Colonic mucosa (tissue), 4 donors: ENCODE results near the gene KCTD17. TPM values are rescaled to one million over a fixed set of nuclear protein-coding genes. Genes with fewer than 3 reads are reported as not detected.
"Not testable (repeated sequence)": the region's sequence is repeated elsewhere in the genome, so short reads cannot be mapped to it uniquely, and the experiment has no call there.

Experiments used
- DNase-seq: peaks from one replicate; pipeline ENCODE4 v3.0.0-alpha.2; 2020
- H3K27ac ChIP-seq: fragments of 200-600 bp; one replicate; pipeline ENCODE4 v1.8.0; 2021
- H3K27me3 ChIP-seq: fragments of 200-600 bp; one replicate; pipeline ENCODE4 v1.8.0; 2021
- H3K36me3 ChIP-seq: fragments of 200-600 bp; one replicate; pipeline ENCODE4 v1.8.0; 2021
- H3K4me1 ChIP-seq: fragments of 200-600 bp; one replicate; pipeline ENCODE4 v1.8.0; 2021; ENCODE audit warnings: mild to moderate bottlenecking
- H3K4me3 ChIP-seq: fragments of 200-600 bp; one replicate; pipeline ENCODE4 v1.8.0; 2021
- H3K9ac ChIP-seq, 2 donors: one replicate each; pipeline ENCODE4 v1.7.0; 2013; ENCODE audit warnings: control low read depth in 2 of 2, low read depth in 2 of 2, low read length in 2 of 2
- H3K9me3 ChIP-seq: fragments of 200-600 bp; one replicate; pipeline ENCODE4 v1.8.0; 2021
- CTCF ChIP-seq: fragments of 200-600 bp; IDR thresholded peaks from one replicate; pipeline ENCODE4 v1.8.0; 2022; ENCODE audit warnings: antibody characterized with exemption, mild to moderate bottlenecking
- intact Hi-C: fragments of 100-400 bp; cut with DNase I; formaldehyde crosslinking; loops from one replicate; pipeline ENCODE4 v1.14.1; 2022
- total RNA-seq, 2 donors: library from RNA; stranded (reverse); fragmentation: NEBNext Ultra II Directional in 1 of 2; extraction: Animal tissue kit (Norgen Biotek cat#: 25700) in 1 of 2; gene quantifications; one replicate each; pipeline ENCODE4 v1.2.1, GENCODE V29; 2021
- donor health status: healthy.
- donor health status: DM: no; HTN: no; CAD: no.
- donor health status: DM: no; HTN: no; CAD: no.

KCTD17 gene
- total RNA-seq, 2 donors from 2014 or later = 25.4 to 39.9 TPM

GRCh38 chr22:37070334-37070733, 18.8 kb downstream of the KCTD17 start:
- intact Hi-C loops = no loop called here
- Histone ChIP-seq H3K27me3 (peaks cover 10% of the 10 kb centered on the region), H3K36me3 (no peaks in the 10 kb centered on the region)

GRCh38 chr22:37070744-37071143, 19.2 kb downstream of the KCTD17 start:
- no peak for TF ChIP-seq CTCF
- no peaks in the 10 kb centered on the region for H3K9me3 ChIP-seq
- H3K4me1 ChIP-seq = no peaks in the 10 kb centered on the region
- H3K27me3 ChIP-seq = peaks cover 10% of the 10 kb centered on the region
- H3K9ac ChIP-seq = no peak overlapping the region
- H3K4me3 ChIP-seq = no peak overlapping the region
- DNase-seq = no peak
- no peaks in the 10 kb centered on the region for H3K36me3 ChIP-seq
- H3K27ac ChIP-seq = no peak overlapping the region
- intact Hi-C loops = no loop called here

More at GRCh38 chr22:37070334-37070733, 18.8 kb downstream of the KCTD17 start:
- no peak for TF ChIP-seq CTCF
- DNase-seq = no peak
- no peaks in the 10 kb centered on the region for H3K9me3 ChIP-seq
- H3K27ac ChIP-seq = no peak overlapping the region
- no peak overlapping the region for H3K9ac ChIP-seq
- no peak overlapping the region for H3K4me3 ChIP-seq
- H3K4me1 ChIP-seq = no peaks in the 10 kb centered on the region

- DNase-seq, H3K4me3 ChIP-seq, H3K36me3 ChIP-seq, H3K9ac ChIP-seq, H3K4me1 ChIP-seq, H3K27ac ChIP-seq, intact Hi-C loops, H3K27me3 ChIP-seq, H3K9me3 ChIP-seq: not testable (repeated sequence)
These were observed 20.5 kb downstream of the KCTD17 start for GRCh38 chr22:37071850-37072592.

- no peak for TF ChIP-seq CTCF
- no peaks in the 10 kb centered on the region for H3K4me1 ChIP-seq
- no peak for DNase-seq
- intact Hi-C loops = no loop called here
- H3K9ac ChIP-seq = no peak overlapping the region
- H3K4me3 ChIP-seq = no peak overlapping the region
- no peaks in the 10 kb centered on the region for H3K9me3 ChIP-seq
- H3K36me3 ChIP-seq = no peaks in the 10 kb centered on the region
- H3K27me3 ChIP-seq = peaks cover 10% of the 10 kb centered on the region
- H3K27ac ChIP-seq = no peak overlapping the region
These were observed 21.1 kb downstream of the KCTD17 start for GRCh38 chr22:37072673-37073072.

GRCh38 chr22:37074537-37074936, 23.0 kb downstream of the KCTD17 start:
- no peaks in the 10 kb centered on the region for H3K27me3 ChIP-seq
- H3K4me3 ChIP-seq = no peak overlapping the region
- intact Hi-C loops = no loop called here

More at GRCh38 chr22:37074537-37074936, 23.0 kb downstream of the KCTD17 start:
- no peaks in the 10 kb centered on the region for H3K9me3 ChIP-seq
- no peak overlapping the region for H3K27ac ChIP-seq
- no peaks in the 10 kb centered on the region for H3K4me1 ChIP-seq
- no peak overlapping the region for H3K9ac ChIP-seq
- no peak for TF ChIP-seq CTCF
- no peaks in the 10 kb centered on the region for H3K36me3 ChIP-seq
- DNase-seq = no peak
